Erythroblast (primary cell): Measurements from ENCODE around the gene PPP1R2.

Experiments used
- GATA1 ChIP-seq: IDR thresholded peaks from 2 replicates; pipeline ENCODE4 v1.6.1; 2011; ENCODE audit warnings: low read depth, mild to moderate bottlenecking, control low read depth, low read length, moderate library complexity
- POLR2A ChIP-seq: IDR thresholded peaks from 2 replicates; pipeline ENCODE4 v1.6.1; 2011; ENCODE audit warnings: mild to moderate bottlenecking, low read length

DNA sequence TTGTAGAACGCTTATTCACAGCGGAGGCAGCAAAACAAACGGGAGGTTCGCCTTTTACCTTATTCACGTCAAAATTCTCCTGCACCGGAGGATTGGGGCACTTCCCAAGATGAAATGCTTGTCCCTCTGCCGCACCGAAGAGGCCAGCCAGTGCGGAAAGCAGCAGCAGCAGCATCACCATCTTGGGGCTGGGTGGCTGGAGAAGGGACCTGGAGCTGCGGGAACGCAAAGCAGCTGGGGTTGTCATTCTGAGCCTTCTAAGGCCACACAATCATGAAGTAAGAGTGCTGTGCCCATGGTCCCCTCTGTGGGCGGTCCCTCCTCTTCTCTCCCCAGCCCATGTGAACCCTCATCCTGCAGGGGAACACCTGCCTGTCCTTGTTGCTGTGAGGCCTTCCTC, 36.2 kb upstream of the PPP1R2 start:
- TF ChIP-seq POLR2A (no peak), GATA1 (no peak)
